Activated naive CD8-positive, alpha-beta T cell (primary cell): Measurements from ENCODE around the gene SCGB2A2.

ENCODE experiments used
- H3K27ac Mint-ChIP-seq: one replicate; pipeline ENCODE4 v1.8.0; 2021; ENCODE audit warnings: mixed read lengths
- H3K27me3 Mint-ChIP-seq: one replicate; pipeline ENCODE4 v1.8.0; 2021; ENCODE audit warnings: mixed read lengths
- H3K36me3 Mint-ChIP-seq: one replicate; pipeline ENCODE4 v1.8.0; 2021; ENCODE audit warnings: mixed read lengths
- H3K4me1 Mint-ChIP-seq: one replicate; pipeline ENCODE4 v1.8.0; 2021; ENCODE audit warnings: low read depth, mixed read lengths
- H3K4me3 Mint-ChIP-seq: one replicate; pipeline ENCODE4 v1.8.0; 2021; ENCODE audit warnings: mild to moderate bottlenecking, mixed read lengths
- H3K9me3 Mint-ChIP-seq: one replicate; pipeline ENCODE4 v1.8.0; 2021; ENCODE audit warnings: low read depth, mixed read lengths

The SCGB2A2 gene

GRCh38 chr11:62269654-62270278, at the start of gene SCGB2A2:
Gene SCGB2A2 (plus strand): TSS chr11:62270158. CDS start chr11:62270217, 59 bp downstream.
- Mint-ChIP-seq H3K27me3 (peaks cover 4% of the 10 kb centered on the region), H3K4me3 (no peak within 1 kb of the TSS), H3K36me3 (no peaks in the 10 kb centered on the region), H3K27ac (no peak within 1 kb of the TSS), H3K9me3 (no peaks in the 10 kb centered on the region), H3K4me1 (peaks cover 2% of the 10 kb centered on the region)

- peaks cover 7% of the 10 kb centered on the region for H3K36me3 Mint-ChIP-seq
- H3K27me3 Mint-ChIP-seq: peaks cover 5% of the 10 kb centered on the region
- no peak overlapping the region for H3K4me3 Mint-ChIP-seq
- H3K9me3 Mint-ChIP-seq: peaks cover 23% of the 10 kb centered on the region
- no peaks in the 10 kb centered on the region for H3K4me1 Mint-ChIP-seq
- no peak overlapping the region for H3K27ac Mint-ChIP-seq
These were observed 48.5 kb upstream of the SCGB2A2 start for GRCh38 chr11:62221498-62221897.

- Mint-ChIP-seq H3K27ac (no peak overlapping the region), H3K27me3 (peaks cover 4% of the 10 kb centered on the region), H3K9me3 (peaks cover 23% of the 10 kb centered on the region), H3K36me3 (peaks cover 7% of the 10 kb centered on the region), H3K4me1 (no peaks in the 10 kb centered on the region), H3K4me3 (no peak overlapping the region)
These were observed 46.9 kb upstream of the SCGB2A2 start for GRCh38 chr11:62223095-62223494.

GRCh38 chr11:62233730-62234129, 36.2 kb upstream of the SCGB2A2 start:
- Mint-ChIP-seq H3K27ac (no peak overlapping the region), H3K27me3 (peaks cover 28% of the 10 kb centered on the region), H3K4me3 (no peak overlapping the region), H3K36me3 (no peaks in the 10 kb centered on the region), H3K4me1 (no peaks in the 10 kb centered on the region), H3K9me3 (no peaks in the 10 kb centered on the region)

GRCh38 chr11:62236187-62236586, 33.8 kb upstream of the SCGB2A2 start:
- Mint-ChIP-seq H3K27ac (no peak overlapping the region), H3K36me3 (no peaks in the 10 kb centered on the region), H3K4me3 (no peak overlapping the region), H3K9me3 (no peaks in the 10 kb centered on the region), H3K27me3 (peaks cover 32% of the 10 kb centered on the region), H3K4me1 (no peaks in the 10 kb centered on the region)

- Mint-ChIP-seq H3K27ac (no peak overlapping the region), H3K9me3 (no peaks in the 10 kb centered on the region), H3K4me1 (no peaks in the 10 kb centered on the region), H3K4me3 (no peak overlapping the region), H3K36me3 (no peaks in the 10 kb centered on the region), H3K27me3 (peaks cover 34% of the 10 kb centered on the region)
These were observed 32.5 kb upstream of the SCGB2A2 start for GRCh38 chr11:62237499-62237898.

- no peaks in the 10 kb centered on the region for H3K9me3 Mint-ChIP-seq
- H3K36me3 Mint-ChIP-seq: no peaks in the 10 kb centered on the region
- H3K27ac Mint-ChIP-seq: no peak overlapping the region
- peaks cover 30% of the 10 kb centered on the region for H3K27me3 Mint-ChIP-seq
- no peaks in the 10 kb centered on the region for H3K4me1 Mint-ChIP-seq
- H3K4me3 Mint-ChIP-seq: no peak overlapping the region
These were observed 31.8 kb upstream of the SCGB2A2 start for GRCh38 chr11:62238151-62238550.

- H3K27me3 Mint-ChIP-seq: peaks cover 25% of the 10 kb centered on the region
- no peaks in the 10 kb centered on the region for H3K4me1 Mint-ChIP-seq
- no peak overlapping the region for H3K4me3 Mint-ChIP-seq
- no peak overlapping the region for H3K27ac Mint-ChIP-seq
- no peaks in the 10 kb centered on the region for H3K9me3 Mint-ChIP-seq
- no peaks in the 10 kb centered on the region for H3K36me3 Mint-ChIP-seq
These were observed 28.9 kb upstream of the SCGB2A2 start for GRCh38 chr11:62241095-62241494.

GRCh38 chr11:62242021-62242420, 27.9 kb upstream of the SCGB2A2 start, which contains the start of gene SCGB1D2:
Gene SCGB1D2 (plus strand): TSS chr11:62242239. CDS start chr11:62242308, 69 bp downstream.
- Mint-ChIP-seq H3K36me3 (no peaks in the 10 kb centered on the region), H3K4me1 (no peaks in the 10 kb centered on the region), H3K27ac (no peak within 1 kb of the TSS), H3K9me3 (no peaks in the 10 kb centered on the region), H3K27me3 (peaks cover 32% of the 10 kb centered on the region), H3K4me3 (no peak within 1 kb of the TSS)

- H3K36me3 Mint-ChIP-seq: no peaks in the 10 kb centered on the region
- peaks cover 31% of the 10 kb centered on the region for H3K27me3 Mint-ChIP-seq
These were observed 24.6 kb upstream of the SCGB2A2 start for GRCh38 chr11:62245271-62245753.

GRCh38 chr11:62251698-62252097, 18.3 kb upstream of the SCGB2A2 start:
- Mint-ChIP-seq H3K4me1 (no peaks in the 10 kb centered on the region), H3K27me3 (peaks cover 11% of the 10 kb centered on the region), H3K27ac (no peak overlapping the region), H3K36me3 (peaks cover 15% of the 10 kb centered on the region), H3K9me3 (peaks cover 28% of the 10 kb centered on the region), H3K4me3 (no peak overlapping the region)

More at GRCh38 chr11:62245271-62245753, 24.6 kb upstream of the SCGB2A2 start:
- Mint-ChIP-seq H3K27ac (no peak overlapping the region), H3K9me3 (peaks cover 7% of the 10 kb centered on the region), H3K4me3 (no peak overlapping the region), H3K4me1 (no peaks in the 10 kb centered on the region)

- Mint-ChIP-seq H3K27me3 (peaks cover 8% of the 10 kb centered on the region), H3K4me1 (no peaks in the 10 kb centered on the region), H3K4me3 (no peak overlapping the region), H3K36me3 (peaks cover 15% of the 10 kb centered on the region), H3K27ac (no peak overlapping the region), H3K9me3 (peaks cover 28% of the 10 kb centered on the region)
These were observed 15.9 kb upstream of the SCGB2A2 start for GRCh38 chr11:62253999-62254542.

- Mint-ChIP-seq H3K4me3 (no peak overlapping the region), H3K36me3 (peaks cover 11% of the 10 kb centered on the region), H3K27ac (no peak overlapping the region), H3K27me3 (peaks cover 4% of the 10 kb centered on the region), H3K9me3 (peaks cover 14% of the 10 kb centered on the region), H3K4me1 (no peaks in the 10 kb centered on the region)
These were observed 13.7 kb upstream of the SCGB2A2 start for GRCh38 chr11:62256281-62256680.

- Mint-ChIP-seq H3K4me1 (no peaks in the 10 kb centered on the region), H3K27me3 (peaks cover 5% of the 10 kb centered on the region), H3K36me3 (no peaks in the 10 kb centered on the region), H3K4me3 (no peak overlapping the region), H3K9me3 (no peaks in the 10 kb centered on the region), H3K27ac (no peak overlapping the region)
These were observed 9.6 kb upstream of the SCGB2A2 start for GRCh38 chr11:62260261-62260953.

- Mint-ChIP-seq H3K27ac (no peak overlapping the region), H3K36me3 (no peaks in the 10 kb centered on the region), H3K4me3 (no peak overlapping the region), H3K9me3 (no peaks in the 10 kb centered on the region), H3K4me1 (peaks cover 2% of the 10 kb centered on the region), H3K27me3 (peaks cover 4% of the 10 kb centered on the region)
These were observed 6.0 kb upstream of the SCGB2A2 start for GRCh38 chr11:62264004-62264403.
